GM12892 (cell line): ENCODE results near the gene PADI3.

Source experiments
- POLR2A ChIP-seq: IDR thresholded peaks from 2 replicates; pipeline ENCODE4 v1.6.1; 2011; ENCODE audit warnings: low read depth, low read length, control low read depth
- TAF1 ChIP-seq: IDR thresholded peaks from 2 replicates; pipeline ENCODE4 v1.6.1; 2011; ENCODE audit warnings: low read depth, mild to moderate bottlenecking, control low read depth, low read length, borderline replicate concordance

DNA sequence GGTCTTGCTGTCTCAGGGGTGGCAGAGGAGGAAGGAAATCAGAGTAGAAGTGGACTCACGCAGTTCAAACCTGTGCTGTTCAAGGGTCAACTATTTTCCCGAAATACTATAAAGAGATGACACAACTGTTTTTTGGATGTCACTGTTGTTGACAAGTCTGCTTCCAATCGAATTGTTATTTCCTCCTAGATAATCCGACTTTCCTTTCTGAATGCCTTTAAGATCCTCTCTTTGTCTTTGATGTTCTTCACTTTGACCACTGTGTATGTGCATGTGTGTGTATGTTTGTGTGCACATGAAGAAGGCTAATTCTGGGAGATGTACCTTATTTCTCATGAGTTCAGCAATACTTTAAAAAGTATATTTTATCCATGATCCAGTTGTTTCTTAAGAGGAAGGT, 80.7 kb downstream of the PADI3 start:
- TF ChIP-seq TAF1 (no peak), POLR2A (no peak)
